A673 (cell line): ENCODE data around the gene EPHA4.

ENCODE experiments used
- CTCF ChIP-seq: fragments of 300-800, 200-600 bp; sonication (generic); conservative IDR thresholded peaks from 2 replicates; pipeline ENCODE4 v1.5.1; 2017; ENCODE audit warnings: low read depth, mild to moderate bottlenecking, antibody characterized with exemption, low read length, moderate library complexity, mixed read lengths
- EZH2 ChIP-seq: fragments of 200-600 bp; sonication (generic); IDR thresholded peaks from 2 replicates; pipeline ENCODE4 v1.6.1; 2017; ENCODE audit warnings: borderline replicate concordance, low read depth, mild to moderate bottlenecking, mixed read lengths, antibody characterized with exemption, low read length; ENCODE audit not compliant: poor library complexity, severe bottlenecking

DNA sequence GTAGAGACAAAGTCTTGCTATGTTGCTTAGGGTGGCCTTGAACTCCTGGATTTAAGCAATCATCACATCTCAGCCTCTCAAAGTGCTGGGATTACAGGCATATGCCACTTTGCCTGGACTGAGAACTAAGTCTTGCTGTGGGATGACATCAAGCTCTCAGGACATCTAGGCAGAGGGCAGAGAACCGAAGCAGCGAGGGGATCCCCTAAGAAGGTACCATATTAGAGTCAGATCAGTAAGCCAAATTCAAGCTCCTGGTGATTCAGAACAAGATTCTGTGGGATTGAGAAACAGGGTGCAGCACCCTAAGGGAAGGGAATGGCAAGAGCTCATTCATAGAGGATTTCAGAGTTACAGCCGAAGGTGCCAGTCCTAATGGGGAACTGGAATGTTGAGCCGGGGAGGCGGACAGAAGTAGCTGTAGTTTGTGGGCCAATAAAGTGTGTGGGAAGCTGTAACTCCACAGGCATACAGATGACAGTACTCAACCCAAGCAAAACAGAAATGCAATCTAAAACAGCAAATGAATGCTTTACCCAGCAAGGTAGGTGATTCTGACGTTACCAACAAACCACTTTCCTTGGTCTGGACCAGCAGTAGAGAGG is 30.9 kb downstream of the EPHA4 start:
- TF ChIP-seq CTCF (no peak), EZH2 (no peak)
